MM.1S (cell line): ENCODE results near the gene BIRC7.

Source experiments
- CTCF ChIP-seq: fragments of 300-600 bp; sonication (generic); IDR thresholded peaks from 2 replicates; pipeline ENCODE4 v1.5.1; 2016; ENCODE audit warnings: antibody characterized with exemption, low read length, mixed read lengths
- EZH2 ChIP-seq: fragments of 300-600 bp; sonication (generic); optimal IDR thresholded peaks from 2 replicates; pipeline ENCODE3; 2017; ENCODE audit warnings: low read depth, mild to moderate bottlenecking, antibody characterized with exemption, low read length, mixed read lengths
- EZH2phosphoT487 ChIP-seq: fragments of 300-600 bp; sonication (generic); IDR thresholded peaks from 2 replicates; pipeline ENCODE4 v1.6.1; 2018; ENCODE audit warnings: antibody characterized with exemption, low read length

DNA sequence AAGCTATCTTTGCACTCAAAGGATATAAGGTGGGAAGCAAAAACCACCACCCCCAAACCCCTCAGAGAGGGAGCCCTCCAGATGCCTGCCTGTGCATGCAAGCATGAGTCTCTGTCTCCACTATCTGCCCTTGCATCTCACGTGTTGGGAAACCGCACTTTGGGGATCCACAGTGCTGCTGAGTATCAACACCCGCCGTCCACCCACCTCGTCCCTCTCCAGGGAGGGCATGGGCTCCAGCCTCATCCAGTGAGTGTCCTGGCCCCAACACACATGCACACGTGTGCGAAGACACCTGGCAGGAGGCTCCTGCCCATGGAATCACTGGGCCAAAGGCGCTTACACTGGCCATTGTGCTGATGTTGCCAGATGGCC lies 16.3 kb upstream of the BIRC7 start:
- TF ChIP-seq CTCF, result no peak
- no peak for TF ChIP-seq EZH2phosphoT487
- no peak for TF ChIP-seq EZH2
